Breast epithelium (tissue), 4 donors: Measurements from ENCODE around the gene SAMSN1. TPM values are rescaled to one million over a fixed set of nuclear protein-coding genes. Genes with fewer than 3 reads are reported as not detected.

Experiments used
- DNase-seq, 2 donors: peaks; one replicate each; pipeline ENCODE4 v3.0.0-alpha.2; 2019; ENCODE audit warnings: low spot score in 2 of 2
- H3K27ac ChIP-seq, 2 donors: fragments of 200-600 bp; sonication (generic) in 1 of 2; one replicate each; pipeline ENCODE4 v1.5.1; 2016 to 2019; ENCODE audit warnings: mild to moderate bottlenecking in 1 of 2
- H3K27me3 ChIP-seq, 2 donors: fragments of 200-600 bp; sonication (generic) in 1 of 2; one replicate each; pipeline versions ENCODE4 v1.5.1 to v1.6.0; 2017 to 2019; ENCODE audit warnings: control low read depth in 1 of 2, mild to moderate bottlenecking in 1 of 2
- H3K36me3 ChIP-seq: fragments of 200-600 bp; one replicate; pipeline ENCODE4 v1.5.1; 2019
- H3K4me1 ChIP-seq, 2 donors: fragments of 200-600 bp; sonication (generic); one replicate each; pipeline ENCODE4 v1.5.1; 2016 to 2019; ENCODE audit warnings: control low read depth in 1 of 2
- H3K4me3 ChIP-seq, 3 donors: fragments of 200-600 bp; sonication (generic); 1 replicate in 2 of 3; 2 replicates in 1 of 3; pipeline ENCODE4 v1.5.1; 2016 to 2019; ENCODE audit warnings: mild to moderate bottlenecking in 3 of 3, moderate library complexity in 2 of 3
- H3K9me3 ChIP-seq, 2 donors: fragments of 200-600 bp; sonication (generic) in 1 of 2; one replicate each; pipeline ENCODE4 v1.5.1; 2016 to 2019; ENCODE audit warnings: control low read depth in 1 of 2
- POLR2A ChIP-seq: fragments of 450-650 bp; IDR thresholded peaks from one replicate; pipeline ENCODE4 v1.6.1; 2016; ENCODE audit warnings: antibody characterized with exemption, mild to moderate bottlenecking, moderate library complexity
- POLR2AphosphoS5 ChIP-seq, 3 donors: sonication (generic); formaldehyde crosslinking; IDR thresholded peaks; one replicate each; pipeline ENCODE4 v1.6.1; 2017; ENCODE audit warnings: antibody characterized with exemption in 3 of 3
- intact Hi-C: fragments of 100-400 bp; cut with DNase I; formaldehyde crosslinking; loops from one replicate; pipeline ENCODE4 v1.15.1; 2023; ENCODE audit warnings: low total_unique reads
- total RNA-seq, 3 donors: library from RNA; depleted of rRNA; stranded (reverse); fragments of >200 nt; gene quantifications; one replicate each; pipeline ENCODE4 v1.1.0, GENCODE V29; 2016
- TF ChIP-seq, protein P1 (sequence below), 3 donors: fragments of 450-650 bp; IDR thresholded peaks; one replicate each; pipeline ENCODE4 v1.5.1; 2016 to 2017; ENCODE audit warnings: antibody characterized with exemption in 3 of 3, mild to moderate bottlenecking in 3 of 3, moderate library complexity in 3 of 3

The SAMSN1 gene
- total RNA-seq, 3 donors from 2014 or later: 7.5 to 15.4 (median 11.4) TPM

DNA sequence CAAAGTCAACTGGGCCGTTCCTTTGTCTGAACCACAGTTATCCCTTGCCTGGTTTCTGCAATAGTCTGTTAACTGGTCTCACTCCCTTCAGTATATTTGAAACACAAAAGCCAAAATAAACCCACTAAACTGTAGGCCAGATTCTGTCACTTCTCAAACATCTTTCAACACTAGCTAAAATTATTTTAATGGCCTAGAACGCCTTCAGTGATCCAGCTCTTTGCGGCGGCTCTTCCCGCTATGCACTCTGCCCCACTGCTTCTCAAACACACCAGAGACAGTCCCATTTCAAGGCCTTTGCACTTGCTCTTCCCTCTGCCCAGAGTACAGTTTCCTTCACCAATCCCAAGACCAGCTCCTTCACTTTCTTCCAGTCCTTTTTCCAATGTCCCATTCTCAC, 9.2 kb downstream of the SAMSN1 start:
- no peak overlapping the region for H3K27ac ChIP-seq
- H3K4me1 ChIP-seq: no peaks in the 10 kb centered on the region
- H3K27me3 ChIP-seq: no peaks in the 10 kb centered on the region
- no peak for DNase-seq
- H3K36me3 ChIP-seq: no peaks in the 10 kb centered on the region
- H3K4me3 ChIP-seq: no peak overlapping the region
- no peaks in the 10 kb centered on the region for H3K9me3 ChIP-seq
- intact Hi-C loops: no loop called here
- TF ChIP-seq, protein P1, sequence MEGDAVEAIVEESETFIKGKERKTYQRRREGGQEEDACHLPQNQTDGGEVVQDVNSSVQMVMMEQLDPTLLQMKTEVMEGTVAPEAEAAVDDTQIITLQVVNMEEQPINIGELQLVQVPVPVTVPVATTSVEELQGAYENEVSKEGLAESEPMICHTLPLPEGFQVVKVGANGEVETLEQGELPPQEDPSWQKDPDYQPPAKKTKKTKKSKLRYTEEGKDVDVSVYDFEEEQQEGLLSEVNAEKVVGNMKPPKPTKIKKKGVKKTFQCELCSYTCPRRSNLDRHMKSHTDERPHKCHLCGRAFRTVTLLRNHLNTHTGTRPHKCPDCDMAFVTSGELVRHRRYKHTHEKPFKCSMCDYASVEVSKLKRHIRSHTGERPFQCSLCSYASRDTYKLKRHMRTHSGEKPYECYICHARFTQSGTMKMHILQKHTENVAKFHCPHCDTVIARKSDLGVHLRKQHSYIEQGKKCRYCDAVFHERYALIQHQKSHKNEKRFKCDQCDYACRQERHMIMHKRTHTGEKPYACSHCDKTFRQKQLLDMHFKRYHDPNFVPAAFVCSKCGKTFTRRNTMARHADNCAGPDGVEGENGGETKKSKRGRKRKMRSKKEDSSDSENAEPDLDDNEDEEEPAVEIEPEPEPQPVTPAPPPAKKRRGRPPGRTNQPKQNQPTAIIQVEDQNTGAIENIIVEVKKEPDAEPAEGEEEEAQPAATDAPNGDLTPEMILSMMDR (IDR thresholded peaks at IDR 0.05): no peak
- no peak for TF ChIP-seq POLR2AphosphoS5 (IDR thresholded peaks at IDR 0.05)
- TF ChIP-seq POLR2A: no peak

GRCh38 chr21:14535702-14536101, 10.4 kb downstream of the SAMSN1 start:
- Histone ChIP-seq H3K27me3 (no peaks in the 10 kb centered on the region), H3K27ac (no peak overlapping the region), H3K4me1 (no peaks in the 10 kb centered on the region), H3K36me3 (no peaks in the 10 kb centered on the region), H3K4me3 (no peak overlapping the region), H3K9me3 (no peaks in the 10 kb centered on the region)
- intact Hi-C loops: no loop called here
- TF ChIP-seq POLR2A: no peak
- no peak for TF ChIP-seq POLR2AphosphoS5 (IDR thresholded peaks at IDR 0.05)
- TF ChIP-seq, protein P1 (IDR thresholded peaks at IDR 0.05): no peak
- no peak for DNase-seq

DNA sequence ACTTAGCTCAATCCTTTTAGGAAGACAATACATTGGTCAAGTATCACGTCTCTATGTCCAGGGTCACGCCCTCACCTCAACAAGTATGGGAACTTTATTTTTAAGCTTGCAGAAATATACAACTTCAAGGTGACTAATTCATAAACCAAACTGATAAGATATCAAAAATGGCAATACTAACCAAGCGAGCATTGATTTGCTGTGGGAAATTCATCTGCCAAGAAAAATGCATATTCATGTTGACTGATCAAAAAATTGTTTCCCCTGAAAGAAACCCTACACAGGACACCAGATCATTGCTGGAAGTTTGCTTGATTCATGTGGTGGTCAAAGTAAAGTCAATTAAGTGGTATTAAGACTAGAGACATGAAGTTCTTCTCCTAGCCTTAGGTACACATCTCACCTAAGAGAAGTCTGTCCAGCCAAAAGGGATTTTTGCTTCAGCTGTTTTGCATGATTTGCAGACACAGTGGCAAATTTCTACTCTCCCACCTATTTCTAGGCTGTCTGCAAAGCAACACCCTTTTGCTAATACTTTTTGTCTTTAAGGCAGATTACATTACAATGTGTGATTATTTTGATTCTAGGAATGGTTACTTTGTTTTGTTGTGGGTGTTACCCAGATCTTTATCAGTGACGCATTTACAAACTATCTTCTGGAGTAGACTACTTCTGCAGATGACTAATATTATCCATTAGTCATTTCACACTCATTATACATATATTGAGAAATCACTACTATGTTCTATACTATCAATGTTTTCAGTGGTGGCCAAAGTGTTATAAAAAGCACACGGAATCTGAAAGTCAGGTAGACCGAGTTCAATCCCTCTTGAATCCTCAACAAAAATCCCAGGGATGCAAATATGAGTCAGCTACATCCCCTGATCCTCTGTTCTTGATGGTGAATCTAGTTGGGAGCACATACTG, 12.4 kb downstream of the SAMSN1 start:
- H3K4me1 ChIP-seq: no peaks in the 10 kb centered on the region
- TF ChIP-seq, protein P1 (IDR thresholded peaks at IDR 0.05): no peak
- TF ChIP-seq POLR2AphosphoS5 (IDR thresholded peaks at IDR 0.05) (no peak), POLR2A (no peak)
- no peaks in the 10 kb centered on the region for H3K27me3 ChIP-seq
- no peaks in the 10 kb centered on the region for H3K36me3 ChIP-seq
- no peaks in the 10 kb centered on the region for H3K9me3 ChIP-seq
- H3K27ac ChIP-seq: no peak overlapping the region
- DNase-seq: no peak
- no peak overlapping the region for H3K4me3 ChIP-seq
- intact Hi-C loops: no loop called here

- DNase-seq: no peak
- no peak overlapping the region for H3K4me3 ChIP-seq
- no peaks in the 10 kb centered on the region for H3K4me1 ChIP-seq
- TF ChIP-seq, protein P1 (IDR thresholded peaks at IDR 0.05): no peak
- no peaks in the 10 kb centered on the region for H3K27me3 ChIP-seq
- no peaks in the 10 kb centered on the region for H3K9me3 ChIP-seq
- H3K36me3 ChIP-seq: no peaks in the 10 kb centered on the region
- H3K27ac ChIP-seq: no peak overlapping the region
- intact Hi-C loops: no loop called here
Measured at GRCh38 chr21:14531757-14532316, 14.3 kb downstream of the SAMSN1 start.

DNA sequence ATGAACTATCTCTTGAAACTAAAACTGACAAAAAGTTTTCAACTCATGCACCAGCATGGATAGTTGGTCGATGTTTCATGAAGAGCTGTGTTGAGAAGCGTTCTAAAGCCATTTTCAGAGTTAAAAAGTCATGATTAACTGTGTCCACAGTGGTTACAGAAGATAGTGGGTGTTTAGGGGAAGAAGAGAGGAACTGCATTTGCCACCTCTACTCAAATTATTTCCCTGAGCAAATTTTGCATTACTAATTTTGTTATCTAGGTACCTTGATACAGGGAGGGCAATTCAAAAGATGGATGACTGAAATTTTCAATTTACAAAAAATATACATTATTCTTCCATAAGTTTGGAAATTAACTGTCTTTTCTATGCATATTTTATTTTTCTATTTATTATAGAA, 15.5 kb downstream of the SAMSN1 start:
- no peaks in the 10 kb centered on the region for H3K9me3 ChIP-seq
- intact Hi-C loops: no loop called here
- H3K27ac ChIP-seq: no peak overlapping the region
- no peaks in the 10 kb centered on the region for H3K27me3 ChIP-seq
- H3K4me3 ChIP-seq: no peak overlapping the region
- H3K36me3 ChIP-seq: no peaks in the 10 kb centered on the region
- DNase-seq: no peak
- H3K4me1 ChIP-seq: no peaks in the 10 kb centered on the region
- TF ChIP-seq POLR2AphosphoS5 (IDR thresholded peaks at IDR 0.05) (no peak), POLR2A (no peak)
- TF ChIP-seq, protein P1 (IDR thresholded peaks at IDR 0.05): no peak
